K562 (cell line): ENCODE measurements around the gene SNCB. TPM values are rescaled to one million over a fixed set of nuclear protein-coding genes. Genes with fewer than 3 reads are reported as not detected.

Source experiments
- ATAC-seq: fragments of 200-7000 bp; cut with Tn5 transposase; 3 replicates; pipeline ENCODE4 v1.9.1; 2020; ENCODE audit warnings: moderate library complexity
- BruUV-seq: library from RNA; stranded (reverse); fragments of 400-500 nt; replicated peaks from 2 replicates; lab custom pipeline; 2021; lab: Mats Ljungman, UMichigan
- CTCF ChIA-PET: fragments of 300-600 bp; formaldehyde crosslinking; extraction: SDS; loops from one replicate; lab custom pipeline; 2021; ENCODE audit warnings: low intra/inter-chr PET ratio; lab: Yijun Ruan, JAX
- POLR2A ChIA-PET: fragments of 300-600, 350-650 bp; sonication (Branson Sonifier 250); formaldehyde crosslinking; extraction: SDS; loops from one replicate; lab custom pipeline; 2021; ENCODE audit warnings: antibody characterized with exemption, inconsistent platforms; lab: Yijun Ruan, JAX
- DNase-seq, 4 experiments: peaks; one replicate each; pipeline versions ENCODE4 v3.0.0 to v3.0.0-alpha.2; 2011 to 2018; ENCODE audit warnings: low spot score in 3 of 4, mixed read lengths in 3 of 4; ENCODE audit errors: extremely low read depth in 1 of 4
- FAIRE-seq: peaks from 2 replicates; lab custom pipeline; 2011; peaks lifted over from hg19 to GRCh38; lab: Jason Lieb, UNC
- H2AFZ ChIP-seq: 2 replicates; pipeline ENCODE4 v1.6.0; 2011; ENCODE audit warnings: low read depth, low read length, control low read depth, inconsistent platforms
- H3K27ac ChIP-seq: fragments of 200-600 bp; 3 replicates; pipeline ENCODE4 v1.8.0; 2011; ENCODE audit warnings: low read depth, mild to moderate bottlenecking, control low read depth, inconsistent platforms, low read length, moderate library complexity, mixed read lengths; ENCODE audit errors: extremely low read depth
- H3K27me3 ChIP-seq, 2 experiments: fragments of 300-600 bp in 1 of 2; 2 replicates in 1 of 2; 3 replicates in 1 of 2; pipeline versions ENCODE4 v1.6.0 to v1.8.0; 2011; ENCODE audit warnings: inconsistent platforms in 2 of 2, low read length in 2 of 2, mild to moderate bottlenecking in 1 of 2, mixed read lengths in 1 of 2, moderate library complexity in 1 of 2; ENCODE audit not compliant: control insufficient read depth in 2 of 2, insufficient read depth in 2 of 2
- H3K36me3 ChIP-seq: fragments of 300-600 bp; 3 replicates; pipeline ENCODE4 v1.8.0; 2011; ENCODE audit warnings: mild to moderate bottlenecking, low read length, inconsistent platforms; ENCODE audit not compliant: control insufficient read depth, insufficient read depth
- H3K4me1 ChIP-seq, 2 experiments: fragments of 200-600 bp in 1 of 2; replicated peaks in 1 of 2; 2 replicates in 1 of 2; 3 replicates in 1 of 2; pipeline versions ENCODE4 v1.5.1 to v1.8.0; 2011; ENCODE audit warnings: inconsistent platforms in 2 of 2, low read length in 2 of 2, mild to moderate bottlenecking in 1 of 2, mixed read lengths in 1 of 2, moderate library complexity in 1 of 2; ENCODE audit not compliant: control insufficient read depth in 2 of 2, insufficient read depth in 2 of 2
- H3K4me2 ChIP-seq: 2 replicates; pipeline ENCODE4 v1.6.1; 2011; ENCODE audit warnings: low read length, control low read depth, inconsistent platforms, mixed read lengths; ENCODE audit not compliant: insufficient read depth
- H3K4me3 ChIP-seq: fragments of 200-600 bp; sonication (generic), shearing (Covaris generic); 2 replicates; pipeline ENCODE4 v1.5.1; 2016; ENCODE audit warnings: control low read depth, inconsistent platforms
- H3K79me2 ChIP-seq: fragments of 200-600 bp; 3 replicates; pipeline ENCODE4 v1.8.0; 2011; ENCODE audit warnings: low read length, inconsistent platforms; ENCODE audit not compliant: control insufficient read depth, insufficient read depth
- H3K9ac ChIP-seq, 2 experiments: 2 replicates each; pipeline versions ENCODE4 v1.6.0 to v1.6.1; 2011; ENCODE audit warnings: low read depth in 2 of 2, low read length in 2 of 2, control low read depth in 1 of 2, inconsistent platforms in 1 of 2, mild to moderate bottlenecking in 1 of 2, mixed read lengths in 1 of 2; ENCODE audit not compliant: insufficient read depth in 1 of 2
- H3K9me1 ChIP-seq: one replicate; pipeline ENCODE4 v1.6.0; 2011; ENCODE audit warnings: inconsistent platforms, mild to moderate bottlenecking, low read length, moderate library complexity; ENCODE audit not compliant: control insufficient read depth, insufficient read depth
- H3K9me3 ChIP-seq: replicated peaks from 2 replicates; pipeline ENCODE4 v1.5.1; 2011; ENCODE audit warnings: low read depth, low read length, inconsistent platforms; ENCODE audit not compliant: control insufficient read depth, insufficient read depth
- H4K20me1 ChIP-seq: replicated peaks from 2 replicates; pipeline ENCODE4 v1.6.1; 2011; ENCODE audit warnings: low read length, inconsistent platforms, mixed read lengths; ENCODE audit not compliant: control insufficient read depth, insufficient read depth
- CEBPZ ChIP-seq: fragments of 150-350 bp; IDR thresholded peaks from 2 replicates; pipeline ENCODE4 v1.6.1; 2014; ENCODE audit warnings: low read depth, mild to moderate bottlenecking, low read length, borderline replicate concordance
- RAD51 ChIP-seq: fragments of 450-650 bp; IDR thresholded peaks from 2 replicates; pipeline ENCODE4 v1.7.1; 2016; ENCODE audit warnings: low read depth, mild to moderate bottlenecking, borderline replicate concordance
- SMARCE1 ChIP-seq: fragments of 450-650 bp; IDR thresholded peaks from 2 replicates; pipeline ENCODE4 v1.7.1; 2016; ENCODE audit warnings: mild to moderate bottlenecking
- STAG1 ChIP-seq: sonication (generic); formaldehyde crosslinking; IDR thresholded peaks from 2 replicates; pipeline ENCODE4 v1.5.0; 2020; ENCODE audit warnings: missing genetic modification reagents, borderline replicate concordance
- WGBS: fragments of 100-300 bp; shearing (Covaris generic); methylation state at CpG from one replicate; pipeline ENCODE4 v1.1.6; 2016; ENCODE audit warnings: low coverage, mixed read lengths; ENCODE audit not compliant: insufficient coverage; ENCODE audit errors: missing lambda C conversion rate; 5-methylcytosine and 5-hydroxymethylcytosine counted together
- in situ Hi-C: fragments of 300-500 bp; cut with MboI; formaldehyde crosslinking; loops from 4 replicates; pipeline ENCODE4 v1.15.0; 2018; ENCODE audit warnings: inconsistent platforms, mixed read lengths
- intact Hi-C: fragments of 100-400 bp; cut with micrococcal nuclease; formaldehyde crosslinking; loops from 2 replicates; pipeline ENCODE4 v1.14.2; 2022
- polyA plus RNA-seq, 8 experiments: library from polyadenylated mRNA; depleted of rRNA in 4 of 8; stranded (reverse) in 5 of 8; unstranded in 3 of 8; fragments of >200 nt; fragmentation: Nextera tagmentation in 2 of 8; fragmentation: Illumina TruSeq in 1 of 8; extraction: Ambion mirVana in 2 of 8; extraction: Trizol in 1 of 8; gene quantifications; 2 replicates each; pipeline versions ENCODE4 v1.2.1 to v1.2.3, GENCODE V29; 2011 to 2014; ENCODE audit warnings: inconsistent platforms in 1 of 8, missing spikeins in 1 of 8
- total RNA-seq, 7 experiments: library from RNA; depleted of rRNA in 6 of 7; stranded (reverse); fragments of >200 nt in 6 of 7; fragmentation: Illumina TruSeq in 2 of 7; extraction: Trizol in 2 of 7; gene quantifications; 2 replicates each; pipeline versions ENCODE4 v1.2.1 to v1.2.3, GENCODE V29; 2011 to 2021; ENCODE audit warnings: low replicate concordance in 1 of 7
- TF ChIP-seq, protein P1 (sequence below): fragments of 250-450 bp; sonication (Bioruptor Pico); IDR thresholded peaks from 2 replicates; pipeline ENCODE4 v1.8.0; 2021; ENCODE audit warnings: borderline replicate concordance, mild to moderate bottlenecking, moderate library complexity; ENCODE audit not compliant: poor library complexity, severe bottlenecking

The SNCB gene
- total and polyA plus RNA-seq, 9 of the 15 experiments (the other 6 are each of a cell fraction or from before 2014, with no cell fraction given): not detected

GRCh38 chr5:176575066-176575465, 55.3 kb downstream of the SNCB start:
- intact Hi-C loops (loop anchor here (2.0 to 10.0 kb wide), 2 partner anchors 36 to 70 kb away; partner anchors contain the start of genes GPRIN1 and TSPAN17), in situ Hi-C loops (loop anchor here (25.0 kb wide), 1 partner anchor 838 kb away; no protein-coding TSS in a partner anchor)
- no peaks in the 10 kb centered on the region for H3K79me2 ChIP-seq
- no peaks in the 10 kb centered on the region for H3K36me3 ChIP-seq
- FAIRE-seq (no peak), ATAC-seq (no peak), DNase-seq (no peak)
- no peak for TF ChIP-seq RAD51
- no peak for TF ChIP-seq CEBPZ
- TF ChIP-seq SMARCE1: no peak
- TF ChIP-seq STAG1 (CRISPR knock-in tag): no peak
- TF ChIP-seq, protein P1, sequence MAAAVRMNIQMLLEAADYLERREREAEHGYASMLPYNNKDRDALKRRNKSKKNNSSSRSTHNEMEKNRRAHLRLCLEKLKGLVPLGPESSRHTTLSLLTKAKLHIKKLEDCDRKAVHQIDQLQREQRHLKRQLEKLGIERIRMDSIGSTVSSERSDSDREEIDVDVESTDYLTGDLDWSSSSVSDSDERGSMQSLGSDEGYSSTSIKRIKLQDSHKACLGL (CRISPR knock-in tag): no peak
- CTCF ChIA-PET: interaction anchor here (0.9 kb wide), 1 partner anchor 159 kb away, joined by 3 read pairs; the partner anchor contains the start of gene CLTB
- H3K9me1 ChIP-seq: no peaks in the 10 kb centered on the region
- H4K20me1 ChIP-seq: no peaks in the 10 kb centered on the region; the same call in 1 of the 2 replicates
- no peak overlapping the region for H3K4me2 ChIP-seq
- no peak overlapping the region for H3K4me3 ChIP-seq
- H3K4me1 ChIP-seq: peaks cover 0 to 32% of the 10 kb centered on the region in 2 experiments; a peak in 3 of 5 replicates
- H3K9me3 ChIP-seq: no peaks in the 10 kb centered on the region
- no TSS peak for BruUV-seq
- H3K9ac ChIP-seq: no peak overlapping the region
- peaks cover 11 to 22% of the 10 kb centered on the region in 2 experiments; a peak in 4 of 5 replicates for H3K27me3 ChIP-seq
- H3K27ac ChIP-seq: no peak overlapping the region
- WGBS: 22% methylated on average over 13 of the region's 14 CpGs
- H2AFZ ChIP-seq: no peak overlapping the region
- POLR2A ChIA-PET: no interaction called here
